HG02571 (cell line): Measurements from ENCODE around the gene ARMC5.
"Not testable (repeated sequence)": the region's sequence is repeated elsewhere in the genome, so short reads cannot be mapped to it uniquely, and the experiment has no call there.

Source experiments
- ATAC-seq: cut with Tn5 transposase; IDR thresholded peaks from one replicate; pipeline ENCODE4 v1.9.1; 2021; ENCODE audit warnings: mild to moderate bottlenecking, moderate library complexity; ENCODE audit not compliant: unreplicated experiment

Gene ARMC5

DNA sequence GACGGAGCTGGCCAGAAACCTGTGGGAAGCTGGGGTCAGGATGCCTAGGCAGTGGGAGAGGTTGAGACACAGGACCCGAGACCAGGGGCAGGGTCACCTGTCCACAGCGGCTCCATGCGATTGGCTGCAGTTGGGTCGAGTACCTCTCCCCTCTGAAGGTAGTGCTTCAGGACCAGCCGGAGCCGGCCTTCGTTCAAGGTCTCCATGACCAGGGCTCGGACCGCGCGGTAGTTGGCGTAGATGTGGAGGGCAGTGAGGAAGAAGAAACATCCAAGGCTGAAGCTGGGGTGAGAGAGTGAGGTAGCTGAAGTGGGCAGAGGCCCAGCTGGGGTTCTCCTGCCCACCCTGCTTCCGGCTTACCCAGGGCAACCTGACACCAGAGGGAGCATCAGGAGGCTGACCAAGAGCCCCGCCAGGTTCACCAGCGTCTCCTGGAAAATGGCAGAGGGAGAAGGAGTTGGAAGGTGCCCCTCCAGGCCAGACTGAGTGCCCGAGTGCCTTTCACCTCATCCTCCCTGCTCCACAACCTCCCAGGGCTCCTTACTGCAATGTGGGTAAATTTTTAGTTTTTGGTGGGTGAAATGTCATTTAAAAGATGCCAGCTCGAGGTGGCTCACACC is 34.3 kb downstream of the ARMC5 start:
- ATAC-seq: no peak

DNA sequence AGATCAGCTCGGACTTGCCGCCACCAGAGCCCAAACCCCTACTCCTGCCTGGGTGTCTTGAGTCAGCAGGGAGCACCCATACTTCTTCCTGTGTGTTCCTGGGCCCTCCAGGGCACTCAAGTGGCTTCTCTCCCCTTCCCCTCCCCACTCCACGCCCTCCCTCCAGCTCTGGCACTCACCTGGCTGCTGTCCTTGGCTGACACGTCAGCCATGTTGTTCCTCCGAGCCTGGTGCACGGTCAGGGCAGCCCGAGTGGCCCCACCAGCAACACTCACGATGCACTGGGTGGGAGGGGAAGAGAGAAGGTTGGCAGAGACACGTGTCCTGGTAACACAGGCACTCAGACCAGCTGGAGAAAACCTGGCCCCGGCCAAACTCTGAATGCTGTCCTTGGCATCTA is 37.4 kb downstream of the ARMC5 start:
- ATAC-seq: no peak

DNA sequence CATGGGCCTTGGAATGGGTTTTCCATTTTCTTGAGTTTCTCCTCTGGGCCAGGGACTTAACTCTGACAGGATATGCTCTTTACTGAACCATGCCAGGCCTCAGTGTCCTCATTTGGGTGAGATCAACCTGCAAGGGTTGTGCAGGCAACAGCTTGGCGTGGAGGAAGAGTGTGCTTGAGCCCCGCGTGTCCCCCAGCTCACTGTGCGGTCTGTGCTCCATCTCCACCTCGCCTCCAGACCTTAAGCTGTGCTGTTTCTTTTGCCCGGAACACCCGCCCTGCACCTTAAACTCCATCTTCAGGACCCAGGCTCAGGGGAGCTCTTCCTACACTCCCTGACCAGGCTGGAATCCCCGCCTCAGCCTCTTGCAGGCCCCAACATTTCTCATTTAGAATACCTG is 39.2 kb downstream of the ARMC5 start:
- no peak for ATAC-seq

DNA sequence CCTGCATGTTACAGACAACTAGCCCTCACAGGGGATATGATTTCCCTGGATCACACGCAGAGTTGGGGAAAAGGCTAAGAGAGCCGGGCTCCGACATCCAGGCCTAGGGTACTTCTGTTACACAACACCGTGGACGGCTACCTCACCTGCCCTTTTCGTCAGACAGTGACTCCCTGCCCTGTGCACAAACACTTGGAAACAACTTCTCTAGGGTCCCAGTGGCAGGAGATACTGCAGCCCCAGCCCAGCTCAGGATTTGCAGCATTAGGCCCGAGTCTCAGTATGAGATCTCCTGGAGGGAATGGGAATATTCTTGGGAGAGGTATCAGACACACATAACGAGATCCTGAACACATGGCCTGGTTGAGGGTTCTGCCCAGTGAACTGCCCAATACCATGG is 40.6 kb downstream of the ARMC5 start:
- ATAC-seq: no peak

DNA sequence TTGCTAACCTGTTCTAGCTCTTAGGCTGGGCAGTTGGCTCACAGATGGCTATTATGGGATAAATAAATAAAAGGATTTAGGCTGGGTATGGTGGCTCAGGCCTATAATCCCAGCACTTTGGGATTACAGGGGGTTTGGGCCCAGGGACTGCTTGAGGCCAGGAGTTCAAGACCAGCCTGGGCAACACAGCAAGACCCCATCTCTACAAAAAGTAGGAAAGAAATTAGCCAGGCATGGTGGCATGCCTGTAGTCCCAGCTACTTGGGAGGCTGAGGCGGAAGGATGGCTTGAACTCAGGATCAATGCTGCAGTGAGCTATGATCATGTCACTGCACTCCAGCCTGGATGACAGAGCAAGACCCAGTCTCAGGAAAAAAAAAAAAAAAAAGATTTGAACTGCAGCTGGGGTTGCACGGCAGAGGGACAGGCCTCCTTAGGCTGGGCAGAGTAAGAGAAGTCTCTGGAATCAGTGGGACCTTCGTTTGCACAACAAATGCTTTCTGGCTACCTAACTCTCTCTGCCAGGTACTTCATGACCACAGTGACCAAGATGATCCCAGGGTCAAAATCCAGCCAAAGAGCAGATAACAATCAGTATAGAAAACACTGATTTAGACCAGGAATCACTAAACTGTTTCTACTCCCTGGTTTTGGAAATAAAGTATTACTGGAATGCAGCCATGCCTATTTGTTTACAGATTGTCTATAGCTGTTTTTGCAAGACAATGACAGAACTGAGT is 42.1 kb downstream of the ARMC5 start:
- no peak for ATAC-seq

DNA sequence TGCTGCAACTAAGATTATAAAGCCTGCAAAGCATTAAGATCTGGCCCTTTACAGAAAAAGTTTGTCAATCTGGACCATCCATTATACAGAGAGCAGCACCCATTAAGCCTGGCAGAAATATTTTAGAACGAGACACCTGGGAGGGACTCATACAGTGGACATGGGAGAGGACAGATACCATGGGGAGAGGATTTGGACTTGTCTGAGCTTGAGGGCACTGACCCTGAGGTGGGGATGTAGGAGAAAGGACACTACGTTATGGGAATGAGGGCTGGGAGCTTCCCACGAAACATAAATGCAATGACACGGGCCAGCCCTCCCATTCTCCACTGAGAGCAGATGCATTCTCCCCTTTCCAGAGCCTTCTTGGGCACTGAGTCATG is 42.7 kb downstream of the ARMC5 start:
- ATAC-seq: no peak

DNA sequence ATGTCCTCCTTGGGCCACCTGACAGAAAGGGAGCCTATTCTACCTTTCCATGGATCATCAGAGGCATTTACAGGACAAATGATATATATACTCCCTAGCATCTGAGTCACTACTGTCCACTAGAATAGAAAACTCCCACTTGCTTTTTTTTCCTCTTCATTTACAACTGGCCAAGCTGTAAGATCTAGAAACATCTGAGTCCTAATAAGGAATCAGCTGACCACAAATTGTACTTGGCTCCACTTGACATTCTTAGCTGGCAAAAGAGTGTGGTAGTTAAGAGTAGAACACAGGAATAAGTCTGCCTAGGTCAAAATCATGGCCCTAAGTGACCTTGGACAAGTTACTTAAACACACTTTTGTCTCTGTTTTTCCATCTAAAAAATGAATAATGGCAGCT is 43.7 kb downstream of the ARMC5 start:
- ATAC-seq: no peak

DNA sequence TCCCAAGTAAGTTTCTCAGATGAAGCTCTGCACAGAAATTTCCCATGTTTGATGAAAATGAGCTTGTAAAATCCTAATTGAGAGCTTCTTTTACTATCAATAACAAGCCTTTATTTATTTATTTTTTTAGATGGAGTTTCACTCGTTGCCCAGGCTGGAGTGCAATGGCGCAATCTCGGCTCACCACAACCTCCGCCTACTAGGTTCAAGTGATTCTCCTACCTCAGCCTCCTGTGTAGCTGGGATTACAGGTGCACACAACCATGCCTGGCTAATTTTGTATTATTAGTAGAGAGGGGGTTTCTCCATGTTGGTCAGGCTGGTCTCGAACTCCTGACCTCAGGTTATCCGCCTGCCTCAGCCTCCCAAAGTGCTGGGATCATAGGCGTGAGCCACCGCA is 44.3 kb downstream of the ARMC5 start:
- not testable (repeated sequence) for ATAC-seq

DNA sequence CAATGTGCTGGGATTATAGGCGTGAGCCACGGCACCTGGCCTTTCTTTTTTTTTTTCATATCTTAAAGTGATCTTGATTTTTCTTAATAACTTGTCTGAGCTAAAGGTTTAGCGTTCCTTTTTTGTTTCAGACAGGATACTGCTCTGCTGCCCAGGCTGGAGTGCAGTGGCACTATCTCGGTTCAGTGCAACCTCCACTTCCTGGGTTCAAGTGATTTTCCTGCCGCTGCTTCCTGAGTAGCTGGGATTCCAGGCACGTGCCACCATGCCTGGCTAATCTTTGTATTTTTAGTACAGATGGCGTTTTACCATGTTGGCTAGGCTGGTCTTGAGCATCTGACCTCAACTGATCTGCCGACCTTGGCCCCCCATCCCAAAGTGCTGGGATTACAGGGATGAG is 44.9 kb downstream of the ARMC5 start:
- no peak for ATAC-seq

DNA sequence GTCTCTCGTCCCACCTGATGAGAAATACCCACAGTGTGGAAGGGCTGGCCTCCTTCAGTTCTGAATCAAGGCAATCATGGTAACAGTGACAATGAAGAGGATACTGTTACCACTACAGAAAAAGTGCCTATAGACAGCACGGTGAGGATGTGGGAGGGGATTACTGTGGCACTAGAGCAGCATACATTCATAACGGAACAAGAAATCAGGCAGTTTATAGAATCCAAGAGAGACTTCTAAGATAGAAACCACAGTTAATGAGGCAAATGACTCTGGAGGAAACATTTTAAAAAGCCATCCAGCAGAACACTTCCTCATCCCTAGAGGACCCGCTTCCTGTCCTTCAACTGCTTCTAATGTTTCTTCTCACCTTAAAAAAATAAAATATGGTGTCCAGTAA is 46.2 kb downstream of the ARMC5 start:
- no peak for ATAC-seq

DNA sequence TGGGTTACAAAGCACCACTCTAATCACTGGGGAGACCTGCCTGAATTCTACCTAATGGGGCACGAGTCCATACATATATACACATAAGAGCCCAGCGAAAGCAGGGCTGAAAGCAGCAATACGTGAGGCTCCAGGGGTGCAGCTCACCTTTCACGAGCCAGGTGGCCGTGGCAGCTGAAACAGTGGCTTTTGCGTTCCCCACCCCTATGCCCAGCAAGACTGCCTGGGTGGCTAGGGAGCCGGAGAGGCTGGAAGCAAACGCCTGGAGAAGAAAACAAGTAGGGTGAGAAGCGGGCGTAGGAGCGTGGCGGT is 48.3 kb downstream of the ARMC5 start:
- ATAC-seq: no peak

DNA sequence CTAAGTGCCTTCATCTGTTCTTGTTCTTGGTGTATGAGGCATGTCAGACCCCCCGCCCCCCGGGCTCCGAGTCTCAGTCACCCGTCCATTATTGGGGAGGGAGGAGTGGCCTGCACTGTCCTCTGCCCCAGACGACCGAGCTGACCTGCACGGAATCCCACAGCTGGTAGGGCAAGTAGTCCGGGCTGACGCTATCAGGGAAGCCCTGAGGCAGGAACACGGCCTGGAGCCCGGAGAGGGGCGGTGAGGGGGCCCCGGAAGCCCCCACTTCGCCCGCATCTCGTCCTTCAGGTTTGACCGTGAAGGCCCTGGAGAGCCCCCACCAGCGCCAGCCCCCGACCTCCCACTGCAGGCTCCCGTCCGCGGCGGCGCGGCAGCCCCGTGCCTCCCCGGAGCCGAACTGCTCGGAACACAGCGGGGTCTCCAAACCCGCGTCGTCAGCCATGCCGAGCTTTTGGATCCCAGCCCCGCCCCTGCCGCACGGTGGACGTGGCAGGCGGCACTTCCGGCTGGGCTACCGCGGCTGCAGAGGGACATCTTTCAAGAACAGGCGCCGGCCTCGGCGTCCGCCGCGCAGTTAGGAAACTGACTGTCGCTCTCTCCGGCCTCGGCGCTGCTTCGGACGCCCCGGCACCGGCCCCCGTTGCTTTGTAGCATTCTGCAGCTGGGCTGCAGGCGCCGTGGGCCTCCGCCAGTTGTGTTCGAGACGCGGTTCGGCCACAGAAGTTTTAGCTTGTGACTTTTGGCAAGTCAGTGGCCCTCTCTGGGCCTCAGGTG is 48.8 kb downstream of the ARMC5 start, which contains the start of gene RUSF1:
Gene RUSF1 (minus strand): TSS at position 463 of the 777 bp plus-strand sequence. CDS start 18 bp downstream, at position 445.
- peak; percentile 81 for ATAC-seq

DNA sequence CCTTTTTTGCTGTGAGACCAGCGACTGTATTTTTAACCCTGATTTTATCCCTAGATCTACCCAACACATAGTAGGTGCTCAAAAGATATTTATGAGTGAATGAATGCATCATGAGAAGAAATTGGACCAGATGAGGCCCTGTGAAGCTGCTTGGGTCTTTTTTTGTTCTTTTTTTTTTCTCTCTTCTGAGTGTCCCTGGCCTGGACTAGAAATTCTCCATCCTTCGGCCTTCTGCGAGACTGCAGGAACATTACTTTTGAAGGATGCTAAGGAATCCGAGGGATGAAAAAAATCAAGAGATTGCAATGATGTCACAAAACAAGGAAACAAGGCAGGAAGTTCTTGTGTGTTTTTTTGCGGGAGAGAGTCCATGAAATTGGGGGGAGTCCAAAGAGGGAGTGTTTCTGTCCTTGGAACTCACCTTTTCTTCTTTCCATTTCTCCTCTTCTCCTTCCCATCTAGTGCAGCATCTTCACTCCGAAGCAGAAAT is 49.5 kb downstream of the ARMC5 start:
- ATAC-seq: no peak

DNA sequence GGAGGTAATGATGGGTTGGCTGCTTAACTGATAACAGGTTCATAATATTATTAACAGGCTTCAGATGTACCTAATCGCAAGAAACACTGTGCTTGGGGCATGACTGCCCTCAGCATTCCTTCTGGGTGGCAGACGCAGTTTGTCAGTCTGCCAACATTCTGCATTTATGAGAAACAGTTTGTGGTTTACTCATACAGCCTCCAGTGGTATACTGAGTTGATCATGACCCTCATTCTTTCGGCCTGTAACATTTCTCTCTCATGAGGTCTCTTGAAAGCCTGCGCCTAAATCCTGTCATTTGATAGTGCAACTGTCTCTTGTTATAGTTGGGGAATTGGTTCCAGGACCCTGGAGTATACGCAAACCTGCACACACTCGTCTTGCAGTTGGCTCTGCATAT is 53.8 kb downstream of the ARMC5 start:
- no peak for ATAC-seq

DNA sequence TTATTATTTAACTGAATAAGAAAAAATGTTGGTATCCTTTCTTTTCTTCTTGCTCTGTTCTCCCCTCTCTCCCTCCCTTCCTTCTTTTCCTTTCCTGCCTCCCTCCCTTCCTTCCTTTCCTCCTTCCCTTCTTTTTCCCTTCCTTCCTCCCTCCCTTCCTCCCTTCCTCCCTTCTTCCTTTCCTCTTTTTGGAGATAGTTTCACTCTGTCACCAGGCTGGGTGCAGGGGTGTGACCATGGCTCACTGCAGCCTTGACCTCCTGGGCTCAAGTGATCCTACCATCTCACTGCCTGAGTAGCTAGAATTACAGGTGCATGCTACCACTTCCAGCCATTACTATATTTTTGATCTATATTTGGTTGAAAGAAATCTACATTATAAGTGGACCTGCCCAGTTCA is 54.6 kb downstream of the ARMC5 start:
- no peak for ATAC-seq
